Pericardium fibroblast (primary cell): ENCODE results near the gene IL15RA. TPM values are rescaled to one million over a fixed set of nuclear protein-coding genes. Genes with fewer than 3 reads are reported as not detected.

ENCODE experiments used
- total RNA-seq: library from RNA; depleted of rRNA; stranded (reverse); fragments of >200 nt; gene quantifications from 2 replicates; pipeline ENCODE4 v1.2.3, GENCODE V29; 2015

Gene IL15RA
- 7.8 and 12.5 TPM in 2 replicates for total RNA-seq

GRCh38 chr10:5977471-5978229 lies at the start of gene IL15RA:
Gene IL15RA (minus strand): TSS chr10:5977543. CDS start chr10:5977492, 51 bp downstream.

Other genes starting within 250 kb of the IL15RA start
- gene GDI2, start 164.1 kb downstream of the IL15RA start, total RNA-seq, result 273 and 308 TPM in 2 replicates
- gene ANKRD16, start 87.7 kb downstream of the IL15RA start, total RNA-seq, result 3.5 and 6.7 TPM in 2 replicates
- gene FBH1, start 87.3 kb downstream of the IL15RA start, total RNA-seq, result 63.6 and 78.6 TPM in 2 replicates
- not detected in 2 replicates for gene IL2RA, start 84.8 kb upstream of the IL15RA start, total RNA-seq
- gene RBM17, start 111.5 kb upstream of the IL15RA start, total RNA-seq, result 22.9 and 30.6 TPM in 2 replicates
- 11.5 and 19.8 TPM in 2 replicates for gene PFKFB3, start 225.4 kb upstream of the IL15RA start, total RNA-seq